HCT116 (cell line): ENCODE results near the gene C16orf74. TPM values are rescaled to one million over a fixed set of nuclear protein-coding genes. Genes with fewer than 3 reads are reported as not detected.

Experiments
- ATAC-seq: fragments of 200-7000 bp; cut with Tn5 transposase; 2 replicates; pipeline ENCODE4 v1.9.1; 2020; ENCODE audit warnings: mild to moderate bottlenecking, moderate library complexity
- BruUV-seq: library from RNA; stranded (reverse); fragments of 400-500 nt; replicated peaks from 2 replicates; lab custom pipeline; 2021; lab: Mats Ljungman, UMichigan
- CTCF ChIA-PET: fragments of 300-600 bp; sonication (Branson Sonifier 250); formaldehyde crosslinking; loops from one replicate; lab custom pipeline; 2021; ENCODE audit warnings: antibody characterized with exemption; lab: Charles Lee
- POLR2A ChIA-PET: fragments of 300-600, 350-600 bp; sonication (Branson Sonifier 250); formaldehyde crosslinking; loops from one replicate; lab custom pipeline; 2021; ENCODE audit warnings: antibody characterized with exemption; lab: Charles Lee
- RAD21 ChIA-PET, 2 experiments: fragments of 300-600 bp; sonication (Branson Sonifier 250); formaldehyde crosslinking; loops; one replicate each; lab custom pipeline; 2023; ENCODE audit warnings: low total read pairs in 2 of 2; ENCODE audit not compliant: uncharacterized antibody in 2 of 2, unreplicated experiment in 2 of 2, low non-redundant PET in 1 of 2; lab: Charles Lee
- DNase-seq: peaks from one replicate; pipeline ENCODE4 v3.0.0-alpha.2; 2010; ENCODE audit warnings: low read depth, low spot score
- H2AFZ ChIP-seq: fragments of 200-600 bp; shearing (Covaris generic), sonication (generic); 2 replicates; pipeline ENCODE4 v1.6.1; 2017; ENCODE audit warnings: low read depth, mixed run types, mixed read lengths, antibody characterized with exemption, low read length; ENCODE audit not compliant: poor library complexity, severe bottlenecking
- H3K27ac ChIP-seq: 2 replicates; pipeline ENCODE4 v1.5.1; 2012; ENCODE audit warnings: low read depth, low read length
- H3K27me3 ChIP-seq: fragments of 200-600 bp; sonication (generic); 2 replicates; pipeline ENCODE4 v1.6.1; 2016; ENCODE audit warnings: mixed run types, low read length, mixed read lengths; ENCODE audit not compliant: insufficient read depth
- H3K36me3 ChIP-seq, 2 experiments: fragments of 200-500 bp in 1 of 2; fragments of 200-600 bp in 1 of 2; sonication (Bioruptor generic) in 1 of 2; sonication (generic) in 1 of 2; 2 replicates each; pipeline versions ENCODE4 v1.5.1 to v1.6.1; 2014 to 2016; ENCODE audit warnings: low read length in 2 of 2, inconsistent platforms in 1 of 2, mixed read lengths in 1 of 2, mixed run types in 1 of 2; ENCODE audit not compliant: insufficient read depth in 2 of 2, control insufficient read depth in 1 of 2
- H3K4me1 ChIP-seq, 2 experiments: fragments of 200-600 bp in 1 of 2; sonication (generic) in 1 of 2; 2 replicates each; pipeline versions ENCODE4 v1.5.1 to v1.6.1; 2012 to 2017; ENCODE audit warnings: low read length in 2 of 2, inconsistent platforms in 1 of 2, mild to moderate bottlenecking in 1 of 2, mixed read lengths in 1 of 2, mixed run types in 1 of 2, moderate library complexity in 1 of 2; ENCODE audit not compliant: insufficient read depth in 2 of 2, control insufficient read depth in 1 of 2
- H3K4me2 ChIP-seq: fragments of 200-600 bp; sonication (generic); 2 replicates; pipeline ENCODE4 v1.6.1; 2017; ENCODE audit warnings: mixed run types, low read length, mixed read lengths
- H3K4me3 ChIP-seq, 2 experiments: fragments of 200-600 bp in 1 of 2; sonication (generic) in 1 of 2; replicated peaks in 1 of 2; 2 replicates each; pipeline ENCODE4 v1.5.1; 2011 to 2016; ENCODE audit warnings: low read length in 2 of 2, control low read depth in 1 of 2, low read depth in 1 of 2, mild to moderate bottlenecking in 1 of 2, mixed read lengths in 1 of 2, mixed run types in 1 of 2
- H3K79me2 ChIP-seq: fragments of 200-600 bp; sonication (generic); 2 replicates; pipeline ENCODE4 v1.6.1; 2017; ENCODE audit warnings: mild to moderate bottlenecking, mixed run types, low read length, moderate library complexity, mixed read lengths; ENCODE audit not compliant: insufficient read depth
- H3K9ac ChIP-seq: fragments of 200-600 bp; sonication (generic); 2 replicates; pipeline ENCODE4 v1.6.1; 2016; ENCODE audit warnings: low read length, mixed read lengths
- H3K9me2 ChIP-seq: fragments of 200-600 bp; sonication (generic), shearing (Covaris generic); 2 replicates; pipeline ENCODE4 v1.6.1; 2017; ENCODE audit warnings: mixed run types, mild to moderate bottlenecking, moderate library complexity; ENCODE audit not compliant: insufficient read depth
- H3K9me3 ChIP-seq, 2 experiments: fragments of 200-500 bp in 1 of 2; fragments of 200-600 bp in 1 of 2; sonication (Bioruptor generic) in 1 of 2; sonication (generic) in 1 of 2; 2 replicates each; pipeline ENCODE4 v1.6.1; 2014 to 2017; ENCODE audit warnings: low read length in 2 of 2, mixed read lengths in 2 of 2, inconsistent platforms in 1 of 2, low read depth in 1 of 2, mild to moderate bottlenecking in 1 of 2, mixed run types in 1 of 2, moderate library complexity in 1 of 2; ENCODE audit not compliant: control insufficient read depth in 1 of 2, insufficient read depth in 1 of 2
- H4K20me1 ChIP-seq: fragments of 200-600 bp; sonication (generic), shearing (Covaris generic); 2 replicates; pipeline ENCODE4 v1.6.1; 2017; ENCODE audit warnings: mixed run types, mild to moderate bottlenecking, moderate library complexity; ENCODE audit not compliant: insufficient read depth
- ATF3 ChIP-seq: IDR thresholded peaks from 2 replicates; pipeline ENCODE4 v1.6.1; 2012
- EGR1 ChIP-seq: IDR thresholded peaks from 2 replicates; pipeline ENCODE4 v1.6.1; 2012; ENCODE audit warnings: low read depth
- EZH2phosphoT487 ChIP-seq: fragments of 200-600 bp; IDR thresholded peaks from 2 replicates; pipeline ENCODE4 v1.6.1; 2018; ENCODE audit warnings: antibody characterized with exemption, borderline replicate concordance
- POLR2A ChIP-seq: IDR thresholded peaks from 2 replicates; pipeline ENCODE4 v1.7.0; 2011; ENCODE audit warnings: borderline replicate concordance; ENCODE audit not compliant: insufficient read depth, insufficient read length; ENCODE audit errors: extremely low read depth
- REST ChIP-seq: IDR thresholded peaks from 2 replicates; pipeline ENCODE4 v1.6.1; 2012; ENCODE audit warnings: low read depth
- SIN3A ChIP-seq: IDR thresholded peaks from 2 replicates; pipeline ENCODE4 v1.6.1; 2012; ENCODE audit warnings: low read depth
- SP1 ChIP-seq: IDR thresholded peaks from 2 replicates; pipeline ENCODE4 v1.6.1; 2012; ENCODE audit warnings: low read depth
- TCF7L2 ChIP-seq: IDR thresholded peaks from 2 replicates; pipeline ENCODE4 v1.7.0; 2011; ENCODE audit warnings: borderline replicate concordance, inconsistent platforms; ENCODE audit not compliant: insufficient read depth, insufficient read length; ENCODE audit errors: extremely low read depth
- ZBTB33 ChIP-seq: IDR thresholded peaks from 2 replicates; pipeline ENCODE4 v1.6.1; 2011; ENCODE audit warnings: mild to moderate bottlenecking, low read length, moderate library complexity; ENCODE audit not compliant: insufficient replicate concordance; ENCODE audit errors: extremely low read depth
- ZFX ChIP-seq: fragments of 450-650 bp; IDR thresholded peaks from 2 replicates; pipeline ENCODE4 v1.6.1; 2017
- intact Hi-C: fragments of 100-400 bp; cut with micrococcal nuclease; formaldehyde crosslinking; loops from 2 replicates; pipeline ENCODE4 v1.10.0; 2022
- total RNA-seq: library from RNA; stranded (reverse); gene quantifications from one replicate; pipeline ENCODE4 v1.2.1, GENCODE V29; 2021; ENCODE audit not compliant: unreplicated experiment

C16orf74 gene
- total RNA-seq, 1 experiment from 2014 or later, result 30.0 TPM

GRCh38 chr16:85689285-85689949 is 61.5 kb downstream of the C16orf74 start:
- H3K27ac ChIP-seq, result no peak overlapping the region

More at GRCh38 chr16:85689285-85689949, 61.5 kb downstream of the C16orf74 start:
- ATAC-seq (peak; percentile 31), DNase-seq (no peak)
- Histone ChIP-seq H3K36me3 (peaks cover 5 to 9% of the 10 kb centered on the region in 2 experiments; a peak in 1 of 4 replicates), H3K9me3 (no peaks in the 10 kb centered on the region), H3K4me3 (peak overlapping the region; percentile 42 to 91), H3K9ac (peak overlapping the region; percentile 43), H3K27me3 (no peaks in the 10 kb centered on the region), H3K9me2 (no peaks in the 10 kb centered on the region), H3K79me2 (peaks cover 40% of the 10 kb centered on the region), H3K4me1 (peaks cover 14 to 24% of the 10 kb centered on the region in 2 experiments), H4K20me1 (no peaks in the 10 kb centered on the region; the same call in 1 of the 2 replicates), H2AFZ (peak overlapping the region; percentile 91), H3K4me2 (peak overlapping the region; percentile 82)
- BruUV-seq, result no TSS peak
- no peak for TF ChIP-seq REST
- TF ChIP-seq ATF3, result no peak
- no peak for TF ChIP-seq SIN3A
- TF ChIP-seq SP1, result no peak
- TF ChIP-seq EZH2phosphoT487, result no peak
- no peak for TF ChIP-seq ZBTB33
- no peak for TF ChIP-seq TCF7L2
- no peak for TF ChIP-seq EGR1
- no peak for TF ChIP-seq ZFX
- TF ChIP-seq POLR2A, result no peak
- RAD21 ChIA-PET, result interaction anchor here in 1 of 2 experiments (0.6 kb wide), 1 partner anchor 48 kb away, joined by 3 read pairs; no protein-coding TSS in a partner anchor
- POLR2A ChIA-PET, result interaction anchor here (1.0 kb wide), 1 partner anchor 10 kb away, joined by 3 read pairs; no protein-coding TSS in a partner anchor
- intact Hi-C loops, result loop anchor here (2.0 kb wide), 1 partner anchor 75 kb away; no protein-coding TSS in a partner anchor
- CTCF ChIA-PET, result interaction anchor here (0.6 to 1.0 kb wide), 2 partner anchors 28 to 437 kb away, joined by 3 read pairs; no protein-coding TSS in a partner anchor
